ENCODE data around the gene LIPC.
A peak's percentile ranks its signal among the peaks of the same experiment; 100 is the strongest.

The LIPC gene

GRCh38 chr15:58407236-58407775 is 24.5 kb upstream of the LIPC start:
- DNase-seq, result no peak

- no peak for DNase-seq
Measured at GRCh38 chr15:58407778-58408177, 24.0 kb upstream of the LIPC start.

DNA sequence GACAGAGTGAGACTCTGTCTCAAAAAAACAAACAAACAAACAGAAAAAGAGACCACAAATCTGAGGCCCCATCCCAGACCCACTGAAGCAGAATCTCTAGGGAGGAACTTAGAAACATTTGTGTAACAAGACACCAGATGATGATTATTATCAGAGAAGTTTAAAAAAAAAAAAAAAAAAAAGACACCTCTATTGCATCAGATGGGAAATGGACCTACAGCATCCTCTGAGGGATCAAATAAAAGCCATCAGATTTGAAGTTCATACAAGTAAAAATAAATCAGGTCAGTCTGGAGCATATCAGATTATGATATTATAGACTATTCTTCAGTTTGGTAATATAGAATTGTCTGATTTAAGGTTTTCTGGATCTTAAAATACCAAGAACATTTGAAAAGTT is 21.9 kb upstream of the LIPC start:
- no peak for DNase-seq

DNA sequence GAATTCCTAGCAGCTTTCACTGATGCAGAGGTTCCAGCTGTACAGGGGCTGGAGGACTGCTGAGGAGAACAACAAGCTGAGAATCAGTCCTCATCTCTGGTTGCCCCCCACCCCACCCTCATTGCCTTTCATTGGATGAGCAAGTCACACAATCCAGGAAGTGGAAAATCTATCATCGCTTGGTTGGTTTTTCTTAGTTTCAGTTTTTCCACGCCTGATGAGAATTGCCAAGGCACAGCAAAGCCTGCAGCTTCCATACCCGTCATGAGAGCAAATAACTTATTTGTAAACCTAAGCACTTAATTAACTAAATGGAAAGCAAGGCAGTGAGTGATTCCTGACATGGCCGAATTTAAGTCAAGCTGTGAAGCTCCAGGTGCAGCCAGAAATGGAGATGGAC is 21.4 kb upstream of the LIPC start:
- peak; percentile 44 for DNase-seq

GRCh38 chr15:58413253-58413652 is 18.5 kb upstream of the LIPC start:
- no peak for DNase-seq

GRCh38 chr15:58415636-58416035 is 16.2 kb upstream of the LIPC start:
- no peak for DNase-seq

- no peak for DNase-seq
Measured at GRCh38 chr15:58416963-58417362, 14.8 kb upstream of the LIPC start.

DNA sequence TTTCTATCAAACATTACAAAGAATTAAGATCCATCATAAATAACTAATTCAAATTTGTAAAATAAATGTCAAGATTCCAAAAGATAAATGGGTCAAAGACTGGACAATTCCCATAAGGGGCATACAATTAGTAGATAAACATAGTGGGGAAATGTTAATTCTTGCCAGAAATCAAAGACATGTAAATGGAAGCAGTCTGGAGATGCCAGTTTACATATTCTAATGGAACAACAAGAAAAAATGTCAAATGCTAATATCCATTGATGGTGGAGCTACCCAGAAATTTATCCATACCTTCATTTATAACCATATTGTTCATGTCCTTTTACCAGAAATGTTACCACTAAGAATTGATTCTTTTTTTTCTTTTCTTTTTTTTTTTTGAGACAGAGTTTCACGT is 13.7 kb upstream of the LIPC start:
- no peak for DNase-seq

DNA sequence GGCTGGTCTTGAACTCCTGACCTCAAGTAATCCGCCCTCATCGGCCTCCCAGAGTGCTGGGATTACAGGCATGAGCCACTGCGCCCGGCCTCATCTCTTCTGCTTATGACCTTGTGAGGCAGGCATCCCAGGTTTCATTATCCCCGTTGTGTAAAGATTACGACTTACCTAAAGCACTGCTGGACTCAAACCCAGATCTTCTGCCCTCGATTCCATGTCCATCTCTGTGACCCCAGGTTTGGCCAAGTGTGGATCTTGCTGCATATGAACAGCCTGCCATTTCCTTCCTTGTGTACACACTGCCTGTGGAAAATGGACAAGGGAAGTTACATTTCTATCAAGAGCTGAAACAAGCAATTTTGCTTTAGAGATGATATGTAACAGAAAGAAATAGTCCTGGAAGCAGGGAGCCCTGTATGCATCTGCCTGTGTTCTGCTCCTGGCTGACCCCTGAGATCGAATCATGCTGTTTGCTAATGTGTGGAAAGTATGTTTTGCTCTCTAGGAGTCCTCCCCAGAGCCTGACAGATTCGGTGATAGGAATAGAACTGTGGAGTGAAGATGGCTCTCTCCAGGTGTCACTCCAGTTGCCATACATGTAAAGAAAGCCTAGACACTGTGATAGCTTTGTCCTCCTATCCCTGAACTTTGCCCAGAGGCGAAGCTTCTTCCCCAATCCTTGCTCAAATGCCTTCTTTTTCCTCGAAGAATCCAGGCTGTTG is 11.8 kb upstream of the LIPC start:
- DNase-seq, result no peak

GRCh38 chr15:58420579-58421043 is 11.2 kb upstream of the LIPC start:
- no peak for DNase-seq

DNA sequence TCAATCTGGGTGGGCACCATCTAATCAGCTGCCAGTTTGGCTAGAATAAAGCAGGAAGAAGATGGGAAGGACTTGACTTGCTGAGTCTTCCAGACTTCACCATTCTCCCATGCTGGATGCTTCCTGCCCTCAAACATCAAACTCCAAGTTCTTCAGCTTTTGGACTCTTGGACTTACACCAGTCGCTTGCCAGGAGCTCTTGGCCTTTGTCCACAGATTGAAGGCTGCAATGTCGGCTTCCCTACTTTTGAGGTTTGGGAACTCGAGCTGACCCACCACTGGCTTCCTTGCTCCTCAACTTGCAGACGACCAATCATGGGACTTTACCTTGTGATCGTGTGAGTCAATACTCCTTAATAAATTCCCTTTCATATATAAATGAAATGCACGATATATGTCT is 8.6 kb upstream of the LIPC start:
- DNase-seq, result no peak

GRCh38 chr15:58423831-58424608 is 7.8 kb upstream of the LIPC start:
- DNase-seq, result peak; percentile 48

GRCh38 chr15:58424722-58425121 is 7.1 kb upstream of the LIPC start:
- DNase-seq, result no peak

DNA sequence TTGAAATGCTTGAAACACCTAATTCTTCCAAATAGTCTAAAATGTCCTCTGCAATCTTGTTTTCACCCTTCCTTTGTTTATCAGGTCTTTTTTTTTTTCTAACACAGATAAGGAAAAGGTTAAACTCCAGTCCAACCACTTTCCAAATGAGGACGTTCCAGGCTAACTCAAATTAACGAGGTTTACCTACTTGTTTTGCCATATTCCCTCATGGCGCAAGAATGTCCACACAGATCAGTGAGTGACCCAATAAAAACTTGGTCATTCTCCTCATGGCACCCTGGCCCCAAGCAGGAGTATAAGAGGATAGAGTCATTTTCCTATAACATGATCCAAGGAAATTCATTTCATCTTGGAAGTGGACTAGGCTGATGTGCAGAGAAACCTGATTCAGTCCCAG is 6.6 kb upstream of the LIPC start:
- DNase-seq, result no peak

GRCh38 chr15:58425834-58426233 is 6.0 kb upstream of the LIPC start:
- no peak for DNase-seq

DNA sequence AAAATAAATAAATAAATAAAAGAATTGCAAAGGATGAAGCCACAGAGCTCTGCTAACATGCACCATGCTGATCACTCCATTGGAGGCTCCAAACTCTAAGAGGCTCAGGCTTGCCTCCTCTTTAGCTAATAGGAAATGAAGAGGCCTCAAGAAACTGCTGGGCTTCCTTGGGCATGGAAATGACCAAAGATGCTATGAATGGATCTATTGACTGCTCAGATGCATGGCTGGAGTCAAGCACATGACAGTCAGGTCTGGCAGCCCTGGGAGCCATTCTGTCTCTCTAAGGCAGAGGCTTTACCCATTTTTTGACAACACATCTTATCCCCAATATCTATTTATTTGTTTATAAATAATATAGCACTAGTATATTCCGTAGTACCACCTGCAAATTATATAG is 5.3 kb upstream of the LIPC start:
- DNase-seq, result no peak

GRCh38 chr15:58427987-58428386 is 3.8 kb upstream of the LIPC start:
- DNase-seq, result no peak

DNA sequence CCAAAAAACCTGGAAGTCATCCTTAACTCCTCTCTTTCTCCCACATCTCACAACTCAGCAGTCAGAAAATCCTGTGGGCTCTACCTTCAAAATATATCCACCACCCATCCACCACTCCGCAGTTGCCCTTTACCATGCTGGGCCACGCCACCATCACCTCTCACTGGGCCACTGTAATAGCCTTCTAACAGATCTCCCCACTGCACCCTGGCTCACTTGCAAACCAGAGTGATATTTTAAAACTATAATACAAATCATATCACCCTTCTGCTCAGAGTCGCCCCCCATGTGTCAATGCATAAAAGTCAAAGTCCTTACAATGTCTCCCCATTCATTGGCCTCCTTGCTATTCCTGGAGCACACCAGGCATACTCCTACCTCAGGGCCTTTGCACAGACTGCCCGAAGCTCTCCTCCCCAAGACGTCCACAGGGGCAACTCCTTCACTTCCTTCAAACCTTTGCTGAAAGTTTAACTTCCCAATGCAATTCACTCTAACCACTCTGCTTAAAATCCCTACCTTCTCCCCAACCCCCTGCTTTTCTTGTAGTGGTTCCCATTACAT is 1.5 kb upstream of the LIPC start:
- no peak for DNase-seq

DNA sequence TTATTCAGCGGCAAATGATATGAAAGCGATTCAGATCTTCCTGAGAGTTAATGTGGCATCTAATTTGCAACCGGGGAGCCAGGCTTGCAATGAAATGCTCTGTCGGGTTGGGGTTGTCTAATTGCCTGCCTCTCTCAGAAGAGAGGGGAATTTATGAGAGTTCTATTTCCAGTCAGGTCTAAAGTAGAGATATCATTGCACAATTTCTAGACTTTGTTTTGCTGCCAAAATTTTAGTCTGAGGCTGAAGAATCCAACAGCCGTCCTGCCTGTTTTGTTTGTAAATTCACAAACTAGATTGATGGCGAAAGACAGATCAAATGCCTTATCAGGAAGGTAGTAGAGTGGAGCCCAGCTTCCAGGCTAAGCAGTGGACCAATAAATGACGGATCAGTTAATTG is 610 bp downstream of the LIPC start:
- no peak for DNase-seq

DNA sequence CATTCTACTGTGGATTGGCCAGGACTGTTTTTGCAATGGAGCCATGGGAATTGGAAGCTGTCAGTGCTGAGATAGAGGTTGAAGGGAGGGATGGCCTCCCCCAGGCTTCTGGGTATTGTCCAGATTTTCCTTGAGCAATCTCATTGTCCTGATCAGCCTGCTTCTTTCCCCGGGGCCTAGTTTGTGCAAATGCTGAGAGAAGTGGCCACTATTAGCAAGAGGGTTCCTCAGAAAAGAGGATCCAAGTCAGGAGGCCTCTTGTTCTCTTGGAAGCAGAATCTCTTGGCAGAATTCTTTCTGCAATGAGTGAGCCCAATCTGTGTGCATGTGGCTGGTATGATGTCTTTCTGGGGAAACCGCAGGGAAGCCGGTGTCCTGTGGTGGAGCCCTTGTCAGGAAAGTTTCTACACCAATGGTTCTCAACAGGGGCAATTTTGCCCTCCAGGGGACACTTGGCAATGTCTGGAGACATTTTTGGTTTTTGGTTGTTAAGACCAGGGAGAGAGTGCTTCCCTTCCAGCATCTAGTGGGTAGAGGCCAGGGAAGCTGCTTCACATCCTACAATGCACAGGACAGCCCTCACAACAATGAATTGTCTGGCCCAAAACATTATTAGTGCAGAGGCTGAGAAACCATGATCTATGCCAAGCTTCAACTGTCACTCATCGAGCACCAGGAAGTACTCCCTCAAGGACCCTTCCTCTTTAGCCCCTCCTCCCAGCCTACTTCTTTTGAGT is 2.0 kb downstream of the LIPC start:
- DNase-seq, result no peak

DNA sequence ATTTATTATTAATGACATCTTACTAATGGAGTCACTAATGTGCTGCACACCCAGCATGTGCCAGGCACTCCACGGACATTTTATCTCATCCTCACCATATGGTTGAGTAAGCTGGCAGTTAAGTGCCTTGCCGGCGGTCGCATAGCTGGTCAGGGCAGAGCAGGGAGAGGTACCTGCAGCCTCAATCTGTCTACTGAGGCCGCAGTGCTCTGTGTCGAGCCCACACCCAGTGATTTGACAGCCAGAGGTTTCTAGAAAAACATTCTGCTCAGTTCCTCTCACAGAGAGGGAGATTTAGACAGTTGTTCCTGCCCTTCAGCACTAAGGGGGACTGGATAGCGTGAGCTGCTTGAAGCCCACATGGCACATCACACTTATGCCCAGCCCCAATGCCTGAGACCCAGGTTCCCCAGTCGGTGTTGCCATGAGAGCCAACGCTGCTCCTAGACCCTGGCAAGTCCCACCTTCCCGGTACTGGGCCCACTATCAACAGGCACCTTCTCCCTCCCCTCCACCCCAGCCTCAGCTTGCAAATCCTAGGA is 2.6 kb downstream of the LIPC start:
- DNase-seq, result no peak

GRCh38 chr15:58436552-58436951 is 4.8 kb downstream of the LIPC start:
- no peak for DNase-seq

Data from femur (tissue), 1 donor.